Breast epithelium (tissue), 3 donors: ENCODE data around the gene CHRFAM7A.
"Not testable (repeated sequence)": the region's sequence is repeated elsewhere in the genome, so short reads cannot be mapped to it uniquely, and the experiment has no call there.

Experiments used
- CTCF ChIP-seq, 3 donors: fragments of 450-650 bp; IDR thresholded peaks; one replicate each; pipeline ENCODE4 v1.5.1; 2016 to 2017; ENCODE audit warnings: antibody characterized with exemption in 3 of 3, mild to moderate bottlenecking in 3 of 3, moderate library complexity in 3 of 3
- POLR2AphosphoS5 ChIP-seq, 3 donors: sonication (generic); formaldehyde crosslinking; IDR thresholded peaks; one replicate each; pipeline ENCODE4 v1.6.1; 2017; ENCODE audit warnings: antibody characterized with exemption in 3 of 3

- not testable (repeated sequence) for TF ChIP-seq CTCF, POLR2AphosphoS5 (IDR thresholded peaks at IDR 0.05)
Observed at GRCh38 chr15:30392766-30393663, at the start of gene CHRFAM7A.
